HCT116 (cell line): Measurements from ENCODE around the gene ASCL2. TPM values are rescaled to one million over a fixed set of nuclear protein-coding genes. Genes with fewer than 3 reads are reported as not detected.

Experiments
- ATAC-seq: fragments of 200-7000 bp; cut with Tn5 transposase; 2 replicates; pipeline ENCODE4 v1.9.1; 2020; ENCODE audit warnings: mild to moderate bottlenecking, moderate library complexity
- BruUV-seq: library from RNA; stranded (reverse); fragments of 400-500 nt; replicated peaks from 2 replicates; lab custom pipeline; 2021; lab: Mats Ljungman, UMichigan
- CTCF ChIA-PET: fragments of 300-600 bp; sonication (Branson Sonifier 250); formaldehyde crosslinking; loops from one replicate; lab custom pipeline; 2021; ENCODE audit warnings: antibody characterized with exemption; lab: Charles Lee
- POLR2A ChIA-PET: fragments of 300-600, 350-600 bp; sonication (Branson Sonifier 250); formaldehyde crosslinking; loops from one replicate; lab custom pipeline; 2021; ENCODE audit warnings: antibody characterized with exemption; lab: Charles Lee
- RAD21 ChIA-PET, 2 experiments: fragments of 300-600 bp; sonication (Branson Sonifier 250); formaldehyde crosslinking; loops; one replicate each; lab custom pipeline; 2023; ENCODE audit warnings: low total read pairs in 2 of 2; ENCODE audit not compliant: uncharacterized antibody in 2 of 2, unreplicated experiment in 2 of 2, low non-redundant PET in 1 of 2; lab: Charles Lee
- DNase-seq: peaks from one replicate; pipeline ENCODE4 v3.0.0-alpha.2; 2010; ENCODE audit warnings: low read depth, low spot score
- H2AFZ ChIP-seq: fragments of 200-600 bp; shearing (Covaris generic), sonication (generic); 2 replicates; pipeline ENCODE4 v1.6.1; 2017; ENCODE audit warnings: low read depth, mixed run types, mixed read lengths, antibody characterized with exemption, low read length; ENCODE audit not compliant: poor library complexity, severe bottlenecking
- H3K27ac ChIP-seq: 2 replicates; pipeline ENCODE4 v1.5.1; 2012; ENCODE audit warnings: low read depth, low read length
- H3K27me3 ChIP-seq: fragments of 200-600 bp; sonication (generic); 2 replicates; pipeline ENCODE4 v1.6.1; 2016; ENCODE audit warnings: mixed run types, low read length, mixed read lengths; ENCODE audit not compliant: insufficient read depth
- H3K36me3 ChIP-seq, 2 experiments: fragments of 200-500 bp in 1 of 2; fragments of 200-600 bp in 1 of 2; sonication (Bioruptor generic) in 1 of 2; sonication (generic) in 1 of 2; 2 replicates each; pipeline versions ENCODE4 v1.5.1 to v1.6.1; 2014 to 2016; ENCODE audit warnings: low read length in 2 of 2, inconsistent platforms in 1 of 2, mixed read lengths in 1 of 2, mixed run types in 1 of 2; ENCODE audit not compliant: insufficient read depth in 2 of 2, control insufficient read depth in 1 of 2
- H3K4me1 ChIP-seq, 2 experiments: fragments of 200-600 bp in 1 of 2; sonication (generic) in 1 of 2; 2 replicates each; pipeline versions ENCODE4 v1.5.1 to v1.6.1; 2012 to 2017; ENCODE audit warnings: low read length in 2 of 2, inconsistent platforms in 1 of 2, mild to moderate bottlenecking in 1 of 2, mixed read lengths in 1 of 2, mixed run types in 1 of 2, moderate library complexity in 1 of 2; ENCODE audit not compliant: insufficient read depth in 2 of 2, control insufficient read depth in 1 of 2
- H3K4me2 ChIP-seq: fragments of 200-600 bp; sonication (generic); 2 replicates; pipeline ENCODE4 v1.6.1; 2017; ENCODE audit warnings: mixed run types, low read length, mixed read lengths
- H3K4me3 ChIP-seq, 2 experiments: fragments of 200-600 bp in 1 of 2; sonication (generic) in 1 of 2; replicated peaks in 1 of 2; 2 replicates each; pipeline ENCODE4 v1.5.1; 2011 to 2016; ENCODE audit warnings: low read length in 2 of 2, control low read depth in 1 of 2, low read depth in 1 of 2, mild to moderate bottlenecking in 1 of 2, mixed read lengths in 1 of 2, mixed run types in 1 of 2
- H3K79me2 ChIP-seq: fragments of 200-600 bp; sonication (generic); 2 replicates; pipeline ENCODE4 v1.6.1; 2017; ENCODE audit warnings: mild to moderate bottlenecking, mixed run types, low read length, moderate library complexity, mixed read lengths; ENCODE audit not compliant: insufficient read depth
- H3K9ac ChIP-seq: fragments of 200-600 bp; sonication (generic); 2 replicates; pipeline ENCODE4 v1.6.1; 2016; ENCODE audit warnings: low read length, mixed read lengths
- H3K9me2 ChIP-seq: fragments of 200-600 bp; sonication (generic), shearing (Covaris generic); 2 replicates; pipeline ENCODE4 v1.6.1; 2017; ENCODE audit warnings: mixed run types, mild to moderate bottlenecking, moderate library complexity; ENCODE audit not compliant: insufficient read depth
- H3K9me3 ChIP-seq, 2 experiments: fragments of 200-500 bp in 1 of 2; fragments of 200-600 bp in 1 of 2; sonication (Bioruptor generic) in 1 of 2; sonication (generic) in 1 of 2; 2 replicates each; pipeline ENCODE4 v1.6.1; 2014 to 2017; ENCODE audit warnings: low read length in 2 of 2, mixed read lengths in 2 of 2, inconsistent platforms in 1 of 2, low read depth in 1 of 2, mild to moderate bottlenecking in 1 of 2, mixed run types in 1 of 2, moderate library complexity in 1 of 2; ENCODE audit not compliant: control insufficient read depth in 1 of 2, insufficient read depth in 1 of 2
- H4K20me1 ChIP-seq: fragments of 200-600 bp; sonication (generic), shearing (Covaris generic); 2 replicates; pipeline ENCODE4 v1.6.1; 2017; ENCODE audit warnings: mixed run types, mild to moderate bottlenecking, moderate library complexity; ENCODE audit not compliant: insufficient read depth
- CBX3 ChIP-seq: IDR thresholded peaks from 2 replicates; pipeline ENCODE4 v1.6.1; 2012; ENCODE audit warnings: low read depth
- EZH2phosphoT487 ChIP-seq: fragments of 200-600 bp; IDR thresholded peaks from 2 replicates; pipeline ENCODE4 v1.6.1; 2018; ENCODE audit warnings: antibody characterized with exemption, borderline replicate concordance
- FOSL1 ChIP-seq: IDR thresholded peaks from 2 replicates; pipeline ENCODE4 v1.6.1; 2012; ENCODE audit warnings: low read depth
- RAD21 ChIP-seq: IDR thresholded peaks from 2 replicates; pipeline ENCODE4 v1.6.1; 2012; ENCODE audit warnings: low read depth, mild to moderate bottlenecking
- SIN3A ChIP-seq: IDR thresholded peaks from 2 replicates; pipeline ENCODE4 v1.6.1; 2012; ENCODE audit warnings: low read depth
- ZNF274 ChIP-seq: fragments of 200-500 bp; sonication (Bioruptor generic); IDR thresholded peaks from 2 replicates; pipeline ENCODE4 v1.6.1; 2014; ENCODE audit warnings: mild to moderate bottlenecking, low read depth, low read length, inconsistent platforms
- intact Hi-C: fragments of 100-400 bp; cut with micrococcal nuclease; formaldehyde crosslinking; loops from 2 replicates; pipeline ENCODE4 v1.10.0; 2022
- total RNA-seq: library from RNA; stranded (reverse); gene quantifications from one replicate; pipeline ENCODE4 v1.2.1, GENCODE V29; 2021; ENCODE audit not compliant: unreplicated experiment
- TF ChIP-seq, protein P1 (sequence below), 3 experiments: fragments of 200-600 bp in 1 of 3; sonication (generic) in 1 of 3; IDR thresholded peaks in 2 of 3; conservative IDR thresholded peaks in 1 of 3; 2 replicates each; pipeline ENCODE4 v1.5.1; 2012 to 2017; ENCODE audit warnings: low read depth in 2 of 3, low read length in 2 of 3, antibody characterized with exemption in 1 of 3, borderline replicate concordance in 1 of 3, control low read depth in 1 of 3, mild to moderate bottlenecking in 1 of 3, mixed read lengths in 1 of 3, mixed run types in 1 of 3, moderate library complexity in 1 of 3; ENCODE audit not compliant: insufficient read depth in 1 of 3
- TF ChIP-seq, protein P2 (sequence below): IDR thresholded peaks from 2 replicates; pipeline ENCODE4 v1.6.1; 2011; ENCODE audit warnings: mild to moderate bottlenecking, low read length, moderate library complexity; ENCODE audit not compliant: insufficient replicate concordance; ENCODE audit errors: extremely low read depth
- TF ChIP-seq, protein P3 (sequence below): IDR thresholded peaks from 2 replicates; pipeline ENCODE4 v1.6.1; 2012

Gene ASCL2
- total RNA-seq, 1 experiment from 2014 or later: not detected

DNA sequence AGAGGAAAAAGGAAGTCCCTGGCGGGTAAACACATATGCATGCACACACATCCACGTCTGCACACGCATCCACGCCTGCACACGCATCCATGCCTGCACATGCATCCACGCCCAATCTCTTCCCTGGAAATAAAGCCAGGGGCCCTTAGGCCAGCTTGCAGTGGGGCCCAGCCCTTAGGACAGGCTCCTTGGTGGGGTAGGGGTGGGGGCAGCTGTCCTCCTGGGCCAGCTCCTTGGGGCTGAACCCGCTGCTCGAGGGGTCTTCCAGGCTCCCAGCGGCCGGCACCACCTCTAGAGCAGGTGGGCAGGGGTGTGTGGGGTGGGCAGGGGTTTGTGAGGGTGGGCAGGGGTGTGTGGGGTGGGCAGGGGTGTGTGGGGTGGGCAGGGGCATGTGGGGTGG lies 29.4 kb upstream of the ASCL2 start:
- Histone ChIP-seq H3K4me1 (no peaks in the 10 kb centered on the region), H2AFZ (no peak overlapping the region), H3K79me2 (no peaks in the 10 kb centered on the region), H3K27me3 (no peaks in the 10 kb centered on the region), H3K9ac (no peak overlapping the region)
- no peak for TF ChIP-seq ZNF274
- TF ChIP-seq CBX3: no peak
- TF ChIP-seq EZH2phosphoT487: no peak
- TF ChIP-seq, protein P1, sequence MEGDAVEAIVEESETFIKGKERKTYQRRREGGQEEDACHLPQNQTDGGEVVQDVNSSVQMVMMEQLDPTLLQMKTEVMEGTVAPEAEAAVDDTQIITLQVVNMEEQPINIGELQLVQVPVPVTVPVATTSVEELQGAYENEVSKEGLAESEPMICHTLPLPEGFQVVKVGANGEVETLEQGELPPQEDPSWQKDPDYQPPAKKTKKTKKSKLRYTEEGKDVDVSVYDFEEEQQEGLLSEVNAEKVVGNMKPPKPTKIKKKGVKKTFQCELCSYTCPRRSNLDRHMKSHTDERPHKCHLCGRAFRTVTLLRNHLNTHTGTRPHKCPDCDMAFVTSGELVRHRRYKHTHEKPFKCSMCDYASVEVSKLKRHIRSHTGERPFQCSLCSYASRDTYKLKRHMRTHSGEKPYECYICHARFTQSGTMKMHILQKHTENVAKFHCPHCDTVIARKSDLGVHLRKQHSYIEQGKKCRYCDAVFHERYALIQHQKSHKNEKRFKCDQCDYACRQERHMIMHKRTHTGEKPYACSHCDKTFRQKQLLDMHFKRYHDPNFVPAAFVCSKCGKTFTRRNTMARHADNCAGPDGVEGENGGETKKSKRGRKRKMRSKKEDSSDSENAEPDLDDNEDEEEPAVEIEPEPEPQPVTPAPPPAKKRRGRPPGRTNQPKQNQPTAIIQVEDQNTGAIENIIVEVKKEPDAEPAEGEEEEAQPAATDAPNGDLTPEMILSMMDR (IDR thresholded peaks at IDR 0.05 in 2 of 3, conservative IDR thresholded peaks at IDR 0.05 in 1 of 3; ENCODE audit: borderline replicate concordance in 1 of 3, insufficient read depth in 1 of 3, low read depth in 2 of 3, low read length in 2 of 3): no peak
- no peak for TF ChIP-seq SIN3A
- TF ChIP-seq, protein P2, sequence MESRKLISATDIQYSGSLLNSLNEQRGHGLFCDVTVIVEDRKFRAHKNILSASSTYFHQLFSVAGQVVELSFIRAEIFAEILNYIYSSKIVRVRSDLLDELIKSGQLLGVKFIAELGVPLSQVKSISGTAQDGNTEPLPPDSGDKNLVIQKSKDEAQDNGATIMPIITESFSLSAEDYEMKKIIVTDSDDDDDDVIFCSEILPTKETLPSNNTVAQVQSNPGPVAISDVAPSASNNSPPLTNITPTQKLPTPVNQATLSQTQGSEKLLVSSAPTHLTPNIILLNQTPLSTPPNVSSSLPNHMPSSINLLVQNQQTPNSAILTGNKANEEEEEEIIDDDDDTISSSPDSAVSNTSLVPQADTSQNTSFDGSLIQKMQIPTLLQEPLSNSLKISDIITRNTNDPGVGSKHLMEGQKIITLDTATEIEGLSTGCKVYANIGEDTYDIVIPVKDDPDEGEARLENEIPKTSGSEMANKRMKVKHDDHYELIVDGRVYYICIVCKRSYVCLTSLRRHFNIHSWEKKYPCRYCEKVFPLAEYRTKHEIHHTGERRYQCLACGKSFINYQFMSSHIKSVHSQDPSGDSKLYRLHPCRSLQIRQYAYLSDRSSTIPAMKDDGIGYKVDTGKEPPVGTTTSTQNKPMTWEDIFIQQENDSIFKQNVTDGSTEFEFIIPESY: no peak
- no peak for TF ChIP-seq FOSL1
- no peak for TF ChIP-seq RAD21
- TF ChIP-seq, protein P3, sequence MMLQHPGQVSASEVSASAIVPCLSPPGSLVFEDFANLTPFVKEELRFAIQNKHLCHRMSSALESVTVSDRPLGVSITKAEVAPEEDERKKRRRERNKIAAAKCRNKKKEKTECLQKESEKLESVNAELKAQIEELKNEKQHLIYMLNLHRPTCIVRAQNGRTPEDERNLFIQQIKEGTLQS: no peak
- TF ChIP-seq, all 23 proteins: peak for 0
- Histone ChIP-seq H3K36me3 (no peaks in the 10 kb centered on the region), H3K9me2 (no peaks in the 10 kb centered on the region), H4K20me1 (no peaks in the 10 kb centered on the region), H3K4me3 (no peak overlapping the region), H3K27ac (no peak overlapping the region), H3K4me2 (no peak overlapping the region), H3K9me3 (no peaks in the 10 kb centered on the region)
- POLR2A ChIA-PET: no interaction called here
- CTCF ChIA-PET: interaction anchor here (1.4 to 1.7 kb wide), 2 partner anchors 102 to 113 kb away, joined by 3 to 9 read pairs; no protein-coding TSS in a partner anchor
- RAD21 ChIA-PET: no interaction called here
- intact Hi-C loops: loop anchor here (1.0 kb wide), 3 partner anchors 102 to 133 kb away; no protein-coding TSS in a partner anchor
- no peak for ATAC-seq
- no peak for DNase-seq
- BruUV-seq: no TSS peak
